HepG2 (cell line): ENCODE measurements around the gene NDUFS7. TPM values are rescaled to one million over a fixed set of nuclear protein-coding genes. Genes with fewer than 3 reads are reported as not detected.

Experiments used
- EED ChIP-seq: sonication (generic); formaldehyde crosslinking; IDR thresholded peaks from 2 replicates; pipeline ENCODE4 v1.5.0; 2020; ENCODE audit warnings: mild to moderate bottlenecking, missing genetic modification reagents
- FOXC1 ChIP-seq: sonication (generic); formaldehyde crosslinking; IDR thresholded peaks from 2 replicates; pipeline ENCODE4 v1.8.0; 2022; ENCODE audit warnings: mild to moderate bottlenecking, missing genetic modification reagents, borderline replicate concordance
- HDAC1 ChIP-seq: sonication (generic); formaldehyde crosslinking; IDR thresholded peaks from 2 replicates; pipeline ENCODE4 v1.5.1; 2020; ENCODE audit warnings: mild to moderate bottlenecking, missing genetic modification reagents
- HNF1A ChIP-seq, 2 experiments: sonication (generic) in 1 of 2; formaldehyde crosslinking in 1 of 2; IDR thresholded peaks; 2 replicates each; pipeline versions ENCODE4 v1.4.0 to v1.6.1; 2016 to 2020; ENCODE audit warnings: borderline replicate concordance in 1 of 2, low read depth in 1 of 2, mild to moderate bottlenecking in 1 of 2, missing genetic modification reagents in 1 of 2
- MAF1 ChIP-seq: sonication (generic); formaldehyde crosslinking; IDR thresholded peaks from 2 replicates; pipeline ENCODE4 v1.5.0; 2020; ENCODE audit warnings: missing genetic modification reagents, borderline replicate concordance
- MAFK ChIP-seq, 2 experiments: IDR thresholded peaks in 1 of 2; conservative IDR thresholded peaks in 1 of 2; 2 replicates each; pipeline ENCODE4 v1.6.1; 2011; ENCODE audit warnings: improper control_type of control experiment in 2 of 2, low read length in 2 of 2
- MIER2 ChIP-seq: IDR thresholded peaks from 2 replicates; pipeline ENCODE4 v1.6.1; 2016; ENCODE audit warnings: missing biosample characterization, missing genetic modification reagents
- PAWR ChIP-seq: sonication (generic); formaldehyde crosslinking; IDR thresholded peaks from 2 replicates; pipeline ENCODE4 v1.4.0; 2020; ENCODE audit warnings: missing genetic modification reagents, mild to moderate bottlenecking, borderline replicate concordance
- PHF20 ChIP-seq: sonication (generic); formaldehyde crosslinking; IDR thresholded peaks from 2 replicates; pipeline ENCODE4 v1.5.0; 2020; ENCODE audit warnings: mild to moderate bottlenecking, missing genetic modification reagents
- RFXAP ChIP-seq: sonication (generic); formaldehyde crosslinking; IDR thresholded peaks from 2 replicates; pipeline ENCODE4 v1.4.0; 2020; ENCODE audit warnings: missing genetic modification reagents, borderline replicate concordance
- SOX13 ChIP-seq, 3 experiments: fragments of 450-650 bp in 1 of 3; sonication (generic) in 1 of 3; formaldehyde crosslinking in 1 of 3; IDR thresholded peaks in 2 of 3; conservative IDR thresholded peaks in 1 of 3; 2 replicates each; pipeline versions ENCODE4 v1.5.0 to v1.6.1; 2016 to 2020; ENCODE audit warnings: antibody characterized with exemption in 1 of 3, mild to moderate bottlenecking in 1 of 3, missing compliant biosample characterization in 1 of 3, missing genetic modification reagents in 1 of 3, moderate library complexity in 1 of 3
- SRSF9 ChIP-seq: fragments of 200-400 bp; formaldehyde crosslinking; IDR thresholded peaks from 2 replicates; pipeline ENCODE4 v1.6.1; 2018; ENCODE audit warnings: borderline replicate concordance, mild to moderate bottlenecking, low read depth, low read length; ENCODE audit not compliant: insufficient read depth, poor library complexity, severe bottlenecking
- ZBTB3 ChIP-seq: sonication (generic); formaldehyde crosslinking; IDR thresholded peaks from 2 replicates; pipeline ENCODE4 v1.4.0; 2020; ENCODE audit warnings: low read depth, mild to moderate bottlenecking, moderate library complexity, missing genetic modification reagents, borderline replicate concordance
- ZFP36L2 ChIP-seq: sonication (generic); formaldehyde crosslinking; IDR thresholded peaks from 2 replicates; pipeline ENCODE4 v1.4.0; 2020; ENCODE audit warnings: missing genetic modification reagents
- ZNF317 ChIP-seq: sonication (generic); formaldehyde crosslinking; IDR thresholded peaks from 2 replicates; pipeline ENCODE4 v1.5.0; 2020; ENCODE audit warnings: mild to moderate bottlenecking, missing genetic modification reagents
- ZNF460 ChIP-seq: sonication (generic); formaldehyde crosslinking; IDR thresholded peaks from 2 replicates; pipeline ENCODE4 v1.5.1; 2020; ENCODE audit warnings: missing genetic modification reagents, mild to moderate bottlenecking, borderline replicate concordance
- ZNF615 ChIP-seq: sonication (generic); formaldehyde crosslinking; IDR thresholded peaks from 2 replicates; pipeline ENCODE4 v1.5.0; 2020; ENCODE audit warnings: mild to moderate bottlenecking, missing genetic modification reagents, borderline replicate concordance
- ZNF737 ChIP-seq: sonication (generic); formaldehyde crosslinking; IDR thresholded peaks from 2 replicates; pipeline ENCODE4 v1.5.0; 2020; ENCODE audit warnings: missing genetic modification reagents, mild to moderate bottlenecking, borderline replicate concordance
- ZNF746 ChIP-seq: sonication (generic); formaldehyde crosslinking; IDR thresholded peaks from 2 replicates; pipeline ENCODE4 v1.8.0; 2022; ENCODE audit warnings: mild to moderate bottlenecking, missing genetic modification reagents
- polyA plus RNA-seq, 8 experiments: library from polyadenylated mRNA; depleted of rRNA in 3 of 8; stranded (reverse) in 7 of 8; unstranded in 1 of 8; fragments of >200 nt; fragmentation: Illumina TruSeq in 4 of 8; extraction: Trizol in 4 of 8; gene quantifications; 2 replicates each; pipeline versions ENCODE4 v1.2.1 to v1.2.3, GENCODE V29; 2011 to 2016; ENCODE audit warnings: low read depth in 4 of 8, missing spikeins in 1 of 8, mixed read lengths in 1 of 8; ENCODE audit not compliant: insufficient read depth in 1 of 8
- total RNA-seq, 5 experiments: library from RNA; depleted of rRNA; stranded (reverse); fragments of >200 nt; fragmentation: Illumina TruSeq; extraction: Trizol; gene quantifications; 2 replicates each; pipeline ENCODE4 v1.2.3, GENCODE V29; 2016; ENCODE audit warnings: low read depth in 1 of 5
- TF ChIP-seq, protein P1 (sequence below): IDR thresholded peaks from 2 replicates; pipeline ENCODE4 v1.6.1; 2016; ENCODE audit warnings: mild to moderate bottlenecking, missing biosample characterization, missing genetic modification reagents
- TF ChIP-seq, protein P2 (sequence below): sonication (generic); formaldehyde crosslinking; IDR thresholded peaks from 2 replicates; pipeline ENCODE4 v1.4.0; 2020; ENCODE audit warnings: missing genetic modification reagents

NDUFS7 gene
- total and polyA plus RNA-seq, 2 of the 13 experiments (the other 11 are each of a cell fraction or from before 2014, with no cell fraction given): 34.3 to 66.9 TPM

DNA sequence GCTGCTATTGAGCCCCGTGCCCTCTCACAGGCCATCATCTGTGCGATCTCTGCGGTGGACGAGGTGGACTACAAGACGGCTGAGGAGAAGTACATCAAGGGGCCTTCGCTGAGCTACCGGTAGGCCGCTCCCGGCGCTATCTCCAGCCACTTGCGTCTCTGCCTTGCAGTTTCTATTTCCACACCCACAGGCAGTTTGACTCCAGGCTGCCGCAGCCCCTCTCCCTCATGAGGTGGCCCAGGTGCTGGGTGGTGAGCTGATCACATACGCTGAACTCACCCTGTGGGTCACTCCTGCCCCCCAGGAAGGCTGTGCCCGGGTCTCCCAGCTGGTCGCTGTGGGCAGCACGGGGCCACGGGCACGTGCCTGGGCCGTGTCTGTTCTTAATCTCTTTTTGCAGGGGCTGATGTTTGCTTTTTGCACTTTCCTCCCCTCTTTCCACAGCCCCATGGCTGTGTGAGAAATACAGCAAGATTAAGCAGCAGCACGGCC, 10.6 kb upstream of the NDUFS7 start (continued):
- TF ChIP-seq ZFP36L2 (CRISPR knock-in tag) (no peak), HNF1A (IDR thresholded peaks at IDR 0.05; ENCODE audit: low read depth) (no peak), HNF1A (CRISPR knock-in tag; IDR thresholded peaks at IDR 0.05; ENCODE audit: borderline replicate concordance) (no peak), RFXAP (CRISPR knock-in tag) (no peak), SOX13 (IDR thresholded peaks at IDR 0.05) (no peak), SOX13 (CRISPR knock-in tag; conservative IDR thresholded peaks at IDR 0.05 in 1 of 2, IDR thresholded peaks at IDR 0.05 in 1 of 2) (no peak), ZNF317 (CRISPR knock-in tag) (no peak), ZNF746 (0 out of 2 replicates have a peak, but pooled peaks have one; percentile 33), SRSF9 (no peak), FOXC1 (CRISPR knock-in tag) (0 out of 2 replicates have a peak, but pooled peaks have one; percentile 6), ZNF737 (no peak), EED (CRISPR knock-in tag) (no peak), ZNF615 (CRISPR knock-in tag) (no peak), MAFK (conservative IDR thresholded peaks at IDR 0.05 in 1 of 2, IDR thresholded peaks at IDR 0.05 in 1 of 2; ENCODE audit: low read length in 2 of 2) (no peak), MAF1 (CRISPR knock-in tag) (no peak), ZNF460 (no peak), PHF20 (no peak), PAWR (no peak), HDAC1 (CRISPR knock-in tag) (no peak), MIER2 (CRISPR knock-in tag) (no peak), ZBTB3 (0 out of 2 replicates have a peak, but pooled peaks have one; percentile 1)
- TF ChIP-seq, protein P1, sequence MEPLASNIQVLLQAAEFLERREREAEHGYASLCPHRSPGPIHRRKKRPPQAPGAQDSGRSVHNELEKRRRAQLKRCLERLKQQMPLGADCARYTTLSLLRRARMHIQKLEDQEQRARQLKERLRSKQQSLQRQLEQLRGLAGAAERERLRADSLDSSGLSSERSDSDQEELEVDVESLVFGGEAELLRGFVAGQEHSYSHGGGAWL: no peak
- TF ChIP-seq, protein P2, sequence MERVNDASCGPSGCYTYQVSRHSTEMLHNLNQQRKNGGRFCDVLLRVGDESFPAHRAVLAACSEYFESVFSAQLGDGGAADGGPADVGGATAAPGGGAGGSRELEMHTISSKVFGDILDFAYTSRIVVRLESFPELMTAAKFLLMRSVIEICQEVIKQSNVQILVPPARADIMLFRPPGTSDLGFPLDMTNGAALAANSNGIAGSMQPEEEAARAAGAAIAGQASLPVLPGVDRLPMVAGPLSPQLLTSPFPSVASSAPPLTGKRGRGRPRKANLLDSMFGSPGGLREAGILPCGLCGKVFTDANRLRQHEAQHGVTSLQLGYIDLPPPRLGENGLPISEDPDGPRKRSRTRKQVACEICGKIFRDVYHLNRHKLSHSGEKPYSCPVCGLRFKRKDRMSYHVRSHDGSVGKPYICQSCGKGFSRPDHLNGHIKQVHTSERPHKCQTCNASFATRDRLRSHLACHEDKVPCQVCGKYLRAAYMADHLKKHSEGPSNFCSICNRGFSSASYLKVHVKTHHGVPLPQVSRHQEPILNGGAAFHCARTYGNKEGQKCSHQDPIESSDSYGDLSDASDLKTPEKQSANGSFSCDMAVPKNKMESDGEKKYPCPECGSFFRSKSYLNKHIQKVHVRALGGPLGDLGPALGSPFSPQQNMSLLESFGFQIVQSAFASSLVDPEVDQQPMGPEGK (CRISPR knock-in tag): no peak
